Esophagus squamous epithelium (tissue), 4 donors: ENCODE data around the gene MYH3.

Experiments used
- CTCF ChIP-seq, 6 experiments: fragments of 450-650 bp in 4 of 6; fragments of 200-600 bp in 2 of 6; sonication (generic) in 2 of 6; IDR thresholded peaks; one replicate each; pipeline ENCODE4 v1.5.1; 2016 to 2019; ENCODE audit warnings: antibody characterized with exemption in 6 of 6, mild to moderate bottlenecking in 4 of 6, moderate library complexity in 4 of 6
- POLR2A ChIP-seq, 4 donors: fragments of 450-650 bp; IDR thresholded peaks; one replicate each; pipeline ENCODE4 v1.6.1; 2017; ENCODE audit warnings: antibody characterized with exemption in 4 of 4, mild to moderate bottlenecking in 4 of 4, moderate library complexity in 3 of 4

GRCh38 chr17:10626390-10626789, 30.7 kb downstream of the MYH3 start:
- no peak for TF ChIP-seq CTCF (IDR thresholded peaks at IDR 0.05)
- TF ChIP-seq POLR2A (IDR thresholded peaks at IDR 0.05): no peak
